Sigmoid colon (tissue), 4 donors: ENCODE measurements around the gene METTL22.

Experiments used
- CTCF ChIP-seq, 4 experiments: fragments of 450-650 bp in 3 of 4; fragments of 200-600 bp in 1 of 4; IDR thresholded peaks; one replicate each; pipeline ENCODE4 v1.5.1; 2016 to 2019; ENCODE audit warnings: antibody characterized with exemption in 4 of 4, mild to moderate bottlenecking in 3 of 4, moderate library complexity in 2 of 4
- EP300 ChIP-seq, 4 donors: sonication (generic); formaldehyde crosslinking; IDR thresholded peaks; one replicate each; pipeline ENCODE4 v1.6.1; 2017; ENCODE audit warnings: antibody characterized with exemption in 4 of 4
- POLR2AphosphoS5 ChIP-seq, 4 donors: sonication (generic); formaldehyde crosslinking; IDR thresholded peaks; one replicate each; pipeline ENCODE4 v1.6.1; 2017; ENCODE audit warnings: antibody characterized with exemption in 4 of 4

DNA sequence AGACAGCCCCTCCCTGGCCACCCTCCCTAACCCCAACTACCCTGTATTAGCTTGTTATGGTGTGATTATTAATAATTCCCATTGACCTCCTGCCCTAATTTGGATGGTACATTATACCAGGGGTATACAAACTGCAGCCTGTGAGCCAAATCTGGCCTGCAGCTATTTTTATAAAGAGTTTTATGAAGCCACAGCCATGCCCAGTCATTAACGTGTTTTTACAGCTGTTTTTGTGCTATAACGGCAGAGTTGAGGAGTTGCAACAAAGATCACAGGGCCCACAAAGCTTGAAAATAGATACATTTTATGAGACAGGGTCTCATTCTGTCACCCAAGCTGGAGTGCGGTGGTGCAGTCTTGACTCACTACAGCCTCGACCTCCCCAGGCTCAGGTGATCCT is 6.0 kb downstream of the METTL22 start:
- TF ChIP-seq CTCF (IDR thresholded peaks at IDR 0.05) (no peak), EP300 (IDR thresholded peaks at IDR 0.05) (no peak), POLR2AphosphoS5 (IDR thresholded peaks at IDR 0.05) (no peak)
